Transverse colon (tissue), 4 donors: ENCODE measurements around the gene PNKD. TPM values are rescaled to one million over a fixed set of nuclear protein-coding genes. Genes with fewer than 3 reads are reported as not detected.

ENCODE experiments used
- DNase-seq: peaks from one replicate; pipeline ENCODE4 v3.0.0-alpha.2; 2019
- H3K27ac ChIP-seq, 4 donors: fragments of 200-600 bp; sonication (generic); 2 replicates each; pipeline ENCODE4 v1.5.1; 2016 to 2018; ENCODE audit warnings: inconsistent platforms in 4 of 4
- H3K27me3 ChIP-seq: fragments of 200-600 bp; sonication (generic); 2 replicates; pipeline ENCODE4 v1.5.1; 2017; ENCODE audit warnings: inconsistent platforms
- H3K36me3 ChIP-seq, 4 donors: fragments of 200-600 bp; sonication (generic); 2 replicates each; pipeline ENCODE4 v1.5.1; 2017 to 2019; ENCODE audit warnings: inconsistent platforms in 4 of 4
- H3K4me1 ChIP-seq, 4 donors: fragments of 200-600 bp; sonication (generic); 2 replicates each; pipeline ENCODE4 v1.5.1; 2017 to 2020; ENCODE audit warnings: inconsistent platforms in 4 of 4
- H3K4me3 ChIP-seq, 4 donors: fragments of 200-600 bp; sonication (generic); 1 replicate in 1 of 4; 2 replicates in 3 of 4; pipeline versions ENCODE4 v1.5.1 to v1.6.1; 2017 to 2019; ENCODE audit warnings: inconsistent platforms in 4 of 4
- H3K9me3 ChIP-seq, 2 donors: fragments of 200-600 bp; sonication (generic); 2 replicates each; pipeline ENCODE4 v1.5.1; 2017 to 2019; ENCODE audit warnings: inconsistent platforms in 2 of 2
- CTCF ChIP-seq, 5 experiments: fragments of 200-600 bp in 3 of 5; fragments of 450-650 bp in 2 of 5; sonication (generic) in 3 of 5; IDR thresholded peaks; 1 replicate in 2 of 5; 2 replicates in 3 of 5; pipeline ENCODE4 v1.5.1; 2016 to 2017; ENCODE audit warnings: antibody characterized with exemption in 5 of 5, inconsistent platforms in 3 of 5, mild to moderate bottlenecking in 2 of 5, moderate library complexity in 1 of 5
- EP300 ChIP-seq: sonication (generic); formaldehyde crosslinking; IDR thresholded peaks from one replicate; pipeline ENCODE4 v1.6.1; 2017; ENCODE audit warnings: antibody characterized with exemption, low read depth
- POLR2A ChIP-seq: fragments of 450-650 bp; IDR thresholded peaks from one replicate; pipeline ENCODE4 v1.6.1; 2016; ENCODE audit warnings: antibody characterized with exemption, mild to moderate bottlenecking, moderate library complexity
- POLR2AphosphoS5 ChIP-seq, 3 donors: sonication (generic); formaldehyde crosslinking; IDR thresholded peaks; one replicate each; pipeline ENCODE4 v1.6.1; 2016; ENCODE audit warnings: antibody characterized with exemption in 3 of 3
- WGBS, 2 donors: methylation state at CpG; one replicate each; pipeline ENCODE4 v1.1.5; 2018; ENCODE audit warnings: low coverage in 1 of 2; 5-methylcytosine and 5-hydroxymethylcytosine counted together
- in situ Hi-C, 4 donors: fragments of 200-750 bp; cut with MboI; loops; one replicate each; pipeline versions ENCODE4 v1.15.0 to v1.15.1; 2017; ENCODE audit warnings: low sequenced_read_pairs in 3 of 4, low pct_ligation_motif_present in 1 of 4, low pct_unique_long_range_greater_than_20kb in 1 of 4
- intact Hi-C: fragments of 100-400 bp; cut with DNase I; formaldehyde crosslinking; loops from one replicate; pipeline ENCODE4 v1.15.1; 2023; ENCODE audit warnings: low total_unique reads
- total RNA-seq, 4 donors: library from RNA; depleted of rRNA; stranded (reverse); fragments of >200 nt; gene quantifications; one replicate each; pipeline ENCODE4 v1.1.0, GENCODE V29; 2016

PNKD gene
- total RNA-seq, 4 donors from 2014 or later: 14.3 to 111 (median 100) TPM

GRCh38 chr2:218344755-218345417, 74.6 kb downstream of the PNKD start:
- Histone ChIP-seq H3K4me1 (no peaks in the 10 kb centered on the region), H3K27ac (no peak overlapping the region), H3K27me3 (no peaks in the 10 kb centered on the region), H3K36me3 (no peaks in the 10 kb centered on the region), H3K4me3 (no peak overlapping the region), H3K9me3 (no peaks in the 10 kb centered on the region)
- no peak for TF ChIP-seq POLR2A
- TF ChIP-seq CTCF (IDR thresholded peaks at IDR 0.05): no peak
- TF ChIP-seq POLR2AphosphoS5 (IDR thresholded peaks at IDR 0.05): no peak
- TF ChIP-seq EP300: no peak
- in situ Hi-C loops: no loop called here
- 90% methylated on average over 18 of the region's 22 CpGs; no CpG with 5 or more reads in 1 of the 2 donors for WGBS, 2 donors
- DNase-seq: no peak
- intact Hi-C loops: no loop called here

- TF ChIP-seq POLR2A (no peak), POLR2AphosphoS5 (IDR thresholded peaks at IDR 0.05) (no peak)
- H3K27ac ChIP-seq: no peak overlapping the region
- intact Hi-C loops (no loop called here), in situ Hi-C loops (no loop called here)
- H3K27me3 ChIP-seq: no peaks in the 10 kb centered on the region
- no peaks in the 10 kb centered on the region for H3K4me1 ChIP-seq
- 86 to 97% methylated on average over 5 to 12 of the region's 12 CpGs for WGBS, 2 donors
- H3K9me3 ChIP-seq: no peaks in the 10 kb centered on the region
- no peaks in the 10 kb centered on the region for H3K36me3 ChIP-seq
- no peak overlapping the region for H3K4me3 ChIP-seq
- DNase-seq: no peak
These were observed 75.3 kb downstream of the PNKD start for GRCh38 chr2:218345491-218346236.

- Histone ChIP-seq H3K27ac (no peak overlapping the region), H3K4me1 (no peaks in the 10 kb centered on the region), H3K36me3 (no peaks in the 10 kb centered on the region), H3K9me3 (peaks cover 4 to 6% of the 10 kb centered on the region in 2 donors), H3K27me3 (no peaks in the 10 kb centered on the region), H3K4me3 (no peak overlapping the region)
- intact Hi-C loops: no loop called here
- 82 to 83% methylated on average over 4 to 5 of the region's 5 CpGs for WGBS, 2 donors
- TF ChIP-seq POLR2AphosphoS5 (IDR thresholded peaks at IDR 0.05) (no peak), POLR2A (no peak), CTCF (IDR thresholded peaks at IDR 0.05) (no peak), EP300 (no peak)
- in situ Hi-C loops: no loop called here
- no peak for DNase-seq
These were observed 76.9 kb downstream of the PNKD start for GRCh38 chr2:218347172-218347571.

- TF ChIP-seq CTCF (IDR thresholded peaks at IDR 0.05) (no peak), POLR2A (no peak), POLR2AphosphoS5 (IDR thresholded peaks at IDR 0.05) (no peak), EP300 (no peak)
- H3K27me3 ChIP-seq: no peaks in the 10 kb centered on the region
- H3K4me3 ChIP-seq: no peak overlapping the region
- in situ Hi-C loops (loop anchor here in 1 of 4 donors (5.0 kb wide), 1 partner anchor 52 kb away; no protein-coding TSS in a partner anchor), intact Hi-C loops (no loop called here)
- H3K4me1 ChIP-seq: peaks cover 0 to 8% (median 3%) of the 10 kb centered on the region in 4 donors
- whole genome bisulfite sequencing, 2 donors: 90 to 94% methylated on average over 6 to 14 of the region's 14 CpGs
- H3K27ac ChIP-seq: no peak overlapping the region
- H3K36me3 ChIP-seq: no peaks in the 10 kb centered on the region
- peaks cover 4 to 6% of the 10 kb centered on the region in 2 donors for H3K9me3 ChIP-seq
- DNase-seq: no peak
These were observed 83.7 kb downstream of the PNKD start for GRCh38 chr2:218354045-218354444.
